ELF-1 (cell line): ENCODE data around the gene IL1RL2.

ENCODE experiments used
- DNase-seq: peaks from one replicate; pipeline ENCODE4 v3.0.0-alpha.2; 2016; ENCODE audit warnings: low read depth, low spot score

IL1RL2 gene

GRCh38 chr2:102266204-102266603 lies 79.4 kb downstream of the IL1RL2 start:
- DNase-seq = no peak

GRCh38 chr2:102267774-102268173 lies 81.0 kb downstream of the IL1RL2 start:
- no peak for DNase-seq

GRCh38 chr2:102268510-102269199 lies 81.8 kb downstream of the IL1RL2 start:
- DNase-seq = no peak

GRCh38 chr2:102269200-102269524 lies 82.3 kb downstream of the IL1RL2 start:
- no peak for DNase-seq

- no peak for DNase-seq
Observed at GRCh38 chr2:102271844-102272243, 85.0 kb downstream of the IL1RL2 start.

- DNase-seq = no peak
Observed at GRCh38 chr2:102273619-102274211, 86.9 kb downstream of the IL1RL2 start.

GRCh38 chr2:102276549-102277201 lies 89.9 kb downstream of the IL1RL2 start:
- no peak for DNase-seq

GRCh38 chr2:102277202-102277700 lies 90.4 kb downstream of the IL1RL2 start:
- DNase-seq = no peak

- DNase-seq = no peak
Observed at GRCh38 chr2:102278720-102279390, 92.0 kb downstream of the IL1RL2 start.

GRCh38 chr2:102279391-102279735 lies 92.5 kb downstream of the IL1RL2 start:
- no peak for DNase-seq

- DNase-seq = no peak
Observed at GRCh38 chr2:102282678-102283091, 95.9 kb downstream of the IL1RL2 start.

GRCh38 chr2:102283996-102284395 lies 97.2 kb downstream of the IL1RL2 start:
- no peak for DNase-seq

GRCh38 chr2:102284611-102285010 lies 97.8 kb downstream of the IL1RL2 start:
- no peak for DNase-seq

- DNase-seq = no peak
Observed at GRCh38 chr2:102285368-102285767, 98.5 kb downstream of the IL1RL2 start.

GRCh38 chr2:102286041-102286440 lies 99.2 kb downstream of the IL1RL2 start:
- no peak for DNase-seq

- no peak for DNase-seq
Observed at GRCh38 chr2:102289129-102289528, 102.3 kb downstream of the IL1RL2 start.
